ENCODE data around the gene ITK.

The ITK gene

DNA sequence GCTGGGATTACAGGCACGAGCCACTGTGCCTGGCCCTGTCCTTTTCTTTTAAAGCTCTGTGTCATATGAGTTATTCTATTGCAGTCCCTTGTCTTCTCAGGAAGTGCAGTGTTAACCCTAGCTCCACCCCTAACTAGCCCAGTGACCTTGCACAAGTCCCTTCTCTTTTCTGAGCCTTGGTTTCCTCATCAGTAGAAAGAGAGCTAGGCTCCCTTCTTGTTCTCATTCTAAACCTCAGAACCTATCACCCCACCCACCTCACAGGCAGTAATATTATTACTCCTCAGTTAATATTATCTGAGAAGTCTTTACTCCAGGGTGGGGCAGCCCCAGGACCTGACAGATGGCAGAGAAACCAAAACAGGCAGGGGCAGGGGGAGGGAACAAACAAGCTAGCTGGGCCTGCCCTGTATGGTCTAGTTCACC, 92.5 kb downstream of the ITK start:
- H3K4me1 ChIP-seq (ENCODE audit: control insufficient read depth in 1 of 2, insufficient read depth in 2 of 2, low read length in 2 of 2), result no peaks in the 10 kb centered on the region
- no peaks in the 10 kb centered on the region for H3K9me3 ChIP-seq (ENCODE audit: control insufficient read depth in 1 of 2, low read length in 2 of 2)
- H3K4me3 ChIP-seq (ENCODE audit: low read depth in 1 of 2, low read length in 2 of 2), result no peak overlapping the region
- no peaks in the 10 kb centered on the region for H3K36me3 ChIP-seq (ENCODE audit: control insufficient read depth in 1 of 2, insufficient read depth in 2 of 2, low read length in 2 of 2)
- no peaks in the 10 kb centered on the region for H3K27me3 ChIP-seq (ENCODE audit: low read depth, low read length)
- H3K27ac ChIP-seq (ENCODE audit: low read length), result no peak overlapping the region

GRCh38 chr5:157275403-157275802, 94.8 kb downstream of the ITK start:
- no peaks in the 10 kb centered on the region for H3K36me3 ChIP-seq (ENCODE audit: control insufficient read depth in 1 of 2, insufficient read depth in 2 of 2, low read length in 2 of 2)
- no peak overlapping the region for H3K27ac ChIP-seq (ENCODE audit: low read length)
- no peaks in the 10 kb centered on the region for H3K9me3 ChIP-seq (ENCODE audit: control insufficient read depth in 1 of 2, low read length in 2 of 2)
- H3K4me3 ChIP-seq (ENCODE audit: low read depth in 1 of 2, low read length in 2 of 2), result no peak overlapping the region
- H3K4me1 ChIP-seq (ENCODE audit: control insufficient read depth in 1 of 2, insufficient read depth in 2 of 2, low read length in 2 of 2), result no peaks in the 10 kb centered on the region
- no peaks in the 10 kb centered on the region for H3K27me3 ChIP-seq (ENCODE audit: low read depth, low read length)

DNA sequence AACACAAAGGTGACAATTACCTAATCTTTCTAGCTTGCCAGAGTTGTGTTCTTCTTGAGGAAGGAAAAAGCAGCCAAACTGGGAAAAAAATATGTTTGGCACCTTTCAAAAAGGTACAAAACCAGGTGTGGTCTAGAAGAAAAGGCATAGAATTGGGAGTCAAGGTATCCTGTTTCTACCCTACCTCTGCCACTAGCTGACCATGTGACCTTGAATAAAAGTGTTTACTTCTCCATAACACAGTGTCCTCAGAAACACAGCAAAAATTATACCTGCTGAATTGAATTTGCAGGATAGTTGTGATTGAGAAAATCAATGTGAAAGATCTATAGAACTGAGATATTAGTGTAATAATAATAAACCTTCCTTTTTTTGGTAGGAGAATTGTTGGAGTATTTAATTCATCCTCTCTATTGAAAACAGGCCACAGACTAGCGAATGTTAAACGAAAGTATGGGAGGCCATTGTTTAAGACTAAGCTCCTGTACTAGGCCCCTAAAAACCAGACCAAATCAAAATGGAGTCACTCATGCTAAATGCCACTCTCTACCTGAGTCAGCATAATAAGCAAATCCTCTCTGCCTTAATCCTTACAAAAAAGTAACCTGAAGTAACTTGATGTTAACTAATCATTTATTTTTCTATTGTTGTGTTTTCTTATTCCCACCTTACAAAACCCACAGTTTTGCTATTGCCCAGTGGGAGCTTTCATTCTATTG, 97.8 kb downstream of the ITK start:
- H3K9me3 ChIP-seq (ENCODE audit: control insufficient read depth in 1 of 2, low read length in 2 of 2), result no peaks in the 10 kb centered on the region
- no peak overlapping the region for H3K27ac ChIP-seq (ENCODE audit: low read length)
- no peaks in the 10 kb centered on the region for H3K4me1 ChIP-seq (ENCODE audit: control insufficient read depth in 1 of 2, insufficient read depth in 2 of 2, low read length in 2 of 2)
- H3K27me3 ChIP-seq (ENCODE audit: low read depth, low read length), result no peaks in the 10 kb centered on the region
- H3K36me3 ChIP-seq (ENCODE audit: control insufficient read depth in 1 of 2, insufficient read depth in 2 of 2, low read length in 2 of 2), result no peaks in the 10 kb centered on the region
- no peak overlapping the region for H3K4me3 ChIP-seq (ENCODE audit: low read depth in 1 of 2, low read length in 2 of 2)

DNA sequence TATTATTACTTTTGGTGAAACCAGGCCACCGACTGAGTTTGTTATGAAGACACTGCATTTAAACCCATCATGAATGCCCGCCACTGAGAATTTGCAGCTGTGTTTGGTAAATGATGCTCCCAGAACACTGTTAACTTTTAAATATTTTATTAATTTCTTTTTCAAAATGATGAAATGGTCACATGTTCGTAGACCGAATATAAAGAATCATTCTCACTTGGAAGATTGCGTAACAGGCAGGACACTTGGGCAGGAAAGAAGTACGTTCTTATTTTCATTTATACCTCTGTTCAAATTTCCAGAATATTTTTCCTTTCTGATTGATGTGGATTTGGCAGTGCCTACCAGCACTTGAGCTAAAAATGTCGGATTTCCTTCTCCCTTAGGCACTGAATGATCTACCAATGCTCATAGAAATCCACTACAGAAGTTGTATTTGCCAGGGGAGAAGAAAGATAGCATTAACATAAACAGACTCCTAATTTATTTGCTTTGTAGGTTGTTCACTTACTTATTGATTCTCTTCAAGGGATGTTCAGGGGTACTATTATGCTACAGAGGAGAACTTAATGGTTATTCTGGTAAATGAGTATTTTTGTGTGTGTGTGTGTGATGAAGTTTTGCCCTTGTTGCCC, 99.1 kb downstream of the ITK start:
- Histone ChIP-seq H3K4me1 (ENCODE audit: control insufficient read depth in 1 of 2, insufficient read depth in 2 of 2, low read length in 2 of 2) (no peaks in the 10 kb centered on the region), H3K9me3 (ENCODE audit: control insufficient read depth in 1 of 2, low read length in 2 of 2) (no peaks in the 10 kb centered on the region), H3K4me3 (ENCODE audit: low read depth in 1 of 2, low read length in 2 of 2) (no peak overlapping the region), H3K27me3 (ENCODE audit: low read depth, low read length) (no peaks in the 10 kb centered on the region), H3K36me3 (ENCODE audit: control insufficient read depth in 1 of 2, insufficient read depth in 2 of 2, low read length in 2 of 2) (no peaks in the 10 kb centered on the region), H3K27ac (ENCODE audit: low read length) (no peak overlapping the region)

DNA sequence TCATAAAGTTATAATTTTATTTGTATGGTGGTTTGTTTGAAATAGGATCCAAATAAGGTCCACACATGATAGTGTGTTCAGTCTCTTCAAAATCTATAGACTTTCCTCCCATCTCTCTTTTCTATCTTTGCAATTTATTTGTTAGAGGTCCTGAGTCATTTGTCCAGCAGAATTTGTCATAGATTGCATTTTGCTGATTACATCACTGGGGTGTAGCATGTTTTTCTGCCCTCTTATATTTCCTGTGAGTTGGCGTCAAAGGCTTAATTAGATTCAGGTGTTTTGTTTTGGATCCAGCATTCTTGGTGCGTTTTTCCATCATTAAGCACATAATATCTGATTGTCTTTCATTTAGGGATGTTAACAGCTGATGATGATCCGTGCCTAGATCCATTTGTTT, 100.3 kb downstream of the ITK start:
- Histone ChIP-seq H3K4me3 (ENCODE audit: low read depth in 1 of 2, low read length in 2 of 2) (no peak overlapping the region), H3K36me3 (ENCODE audit: control insufficient read depth in 1 of 2, insufficient read depth in 2 of 2, low read length in 2 of 2) (no peaks in the 10 kb centered on the region), H3K27ac (ENCODE audit: low read length) (no peak overlapping the region), H3K27me3 (ENCODE audit: low read depth, low read length) (no peaks in the 10 kb centered on the region), H3K4me1 (ENCODE audit: control insufficient read depth in 1 of 2, insufficient read depth in 2 of 2, low read length in 2 of 2) (no peaks in the 10 kb centered on the region), H3K9me3 (ENCODE audit: control insufficient read depth in 1 of 2, low read length in 2 of 2) (no peaks in the 10 kb centered on the region)

DNA sequence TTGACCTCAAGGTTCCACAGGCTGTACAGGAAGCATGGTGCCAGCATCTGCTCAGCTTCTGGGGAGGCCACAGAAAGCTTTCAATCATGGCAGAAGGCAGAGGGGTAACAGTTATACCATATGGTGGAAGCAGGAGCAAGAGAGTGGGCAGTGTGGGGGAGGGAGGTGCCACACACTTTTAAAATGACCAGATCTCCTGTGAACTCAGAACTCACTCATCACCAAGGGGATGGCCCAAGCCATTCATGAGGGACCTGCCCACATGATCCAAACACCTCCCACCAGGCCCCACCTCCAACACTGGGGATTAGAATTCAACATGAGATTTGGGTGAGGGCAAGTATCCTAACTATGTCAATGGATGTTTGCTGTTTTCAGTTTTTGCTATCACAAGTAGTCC, 101.5 kb downstream of the ITK start:
- Histone ChIP-seq H3K9me3 (ENCODE audit: control insufficient read depth in 1 of 2, low read length in 2 of 2) (no peaks in the 10 kb centered on the region), H3K27me3 (ENCODE audit: low read depth, low read length) (no peaks in the 10 kb centered on the region), H3K4me1 (ENCODE audit: control insufficient read depth in 1 of 2, insufficient read depth in 2 of 2, low read length in 2 of 2) (no peaks in the 10 kb centered on the region), H3K4me3 (ENCODE audit: low read depth in 1 of 2, low read length in 2 of 2) (no peak overlapping the region), H3K27ac (ENCODE audit: low read length) (no peak overlapping the region), H3K36me3 (ENCODE audit: control insufficient read depth in 1 of 2, insufficient read depth in 2 of 2, low read length in 2 of 2) (no peaks in the 10 kb centered on the region)

DNA sequence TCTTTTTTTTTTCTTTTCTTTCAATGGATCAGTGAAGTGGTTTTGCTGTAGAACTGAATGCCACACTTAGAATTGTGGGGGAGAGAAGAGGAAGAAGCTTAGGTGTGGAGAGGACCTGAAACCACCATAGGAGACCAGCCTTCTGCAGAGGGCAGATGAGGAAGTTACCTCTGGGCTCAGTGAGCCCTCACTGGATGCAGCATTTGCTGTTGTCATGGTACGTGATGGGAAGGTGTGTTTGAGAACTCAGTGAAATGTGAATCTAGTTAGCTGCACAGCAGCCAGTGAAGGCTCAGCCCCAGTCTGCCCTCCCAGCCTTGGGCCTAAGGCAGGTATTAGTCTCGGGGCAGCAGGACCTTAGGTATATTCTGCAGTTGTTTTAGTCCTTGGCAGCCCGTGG, 102.8 kb downstream of the ITK start:
- H3K27ac ChIP-seq (ENCODE audit: low read length), result no peak overlapping the region
- H3K4me3 ChIP-seq (ENCODE audit: low read depth in 1 of 2, low read length in 2 of 2), result no peak overlapping the region
- H3K9me3 ChIP-seq (ENCODE audit: control insufficient read depth in 1 of 2, low read length in 2 of 2), result no peaks in the 10 kb centered on the region
- no peaks in the 10 kb centered on the region for H3K36me3 ChIP-seq (ENCODE audit: control insufficient read depth in 1 of 2, insufficient read depth in 2 of 2, low read length in 2 of 2)
- H3K4me1 ChIP-seq (ENCODE audit: control insufficient read depth in 1 of 2, insufficient read depth in 2 of 2, low read length in 2 of 2), result no peaks in the 10 kb centered on the region
- H3K27me3 ChIP-seq (ENCODE audit: low read depth, low read length), result no peaks in the 10 kb centered on the region

DNA sequence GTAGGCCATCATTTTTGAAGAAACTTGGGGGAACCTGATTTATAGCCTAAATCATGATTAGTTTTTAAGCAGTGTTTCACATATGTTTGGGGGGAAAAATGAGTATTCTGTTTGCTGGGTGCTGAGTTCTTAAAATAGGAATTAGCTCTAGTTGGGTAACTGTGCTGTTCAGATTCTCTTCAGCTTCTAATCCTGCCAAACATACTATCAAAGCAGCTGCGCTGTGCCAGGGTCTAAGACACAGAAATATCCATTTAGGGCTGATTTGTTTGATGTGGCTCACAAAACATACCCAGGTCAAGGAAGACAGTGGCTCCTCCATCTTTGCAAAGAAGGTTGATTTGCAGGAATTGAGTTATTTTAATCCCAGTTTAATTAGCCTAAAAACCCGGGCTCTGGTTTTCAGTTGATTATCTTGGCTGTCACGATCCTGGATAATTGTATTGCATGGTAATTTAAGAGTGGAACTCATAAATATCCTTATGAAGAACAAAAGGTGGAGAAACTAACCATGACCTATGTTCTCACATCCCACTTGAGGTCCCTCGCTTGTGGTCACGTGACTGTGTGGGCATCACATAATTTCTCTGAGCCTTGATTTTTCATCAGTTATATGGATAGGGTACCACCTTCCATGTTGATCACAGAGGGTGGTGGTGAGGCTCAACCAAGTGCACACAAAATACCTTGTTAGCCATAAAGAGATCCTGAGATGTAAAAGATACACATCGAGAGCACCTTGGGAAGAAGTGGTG, 104.0 kb downstream of the ITK start:
- H3K27ac ChIP-seq (ENCODE audit: low read length), result no peak overlapping the region
- no peak overlapping the region for H3K4me3 ChIP-seq (ENCODE audit: low read depth in 1 of 2, low read length in 2 of 2)

GRCh38 chr5:157285310-157286035, 104.8 kb downstream of the ITK start:
- H3K27ac ChIP-seq (ENCODE audit: low read length), result no peak overlapping the region
- H3K36me3 ChIP-seq (ENCODE audit: control insufficient read depth in 1 of 2, insufficient read depth in 2 of 2, low read length in 2 of 2), result no peaks in the 10 kb centered on the region
- H3K9me3 ChIP-seq (ENCODE audit: control insufficient read depth in 1 of 2, low read length in 2 of 2), result no peaks in the 10 kb centered on the region
- H3K4me1 ChIP-seq (ENCODE audit: control insufficient read depth in 1 of 2, insufficient read depth in 2 of 2, low read length in 2 of 2), result no peaks in the 10 kb centered on the region
- no peaks in the 10 kb centered on the region for H3K27me3 ChIP-seq (ENCODE audit: low read depth, low read length)
- no peak overlapping the region for H3K4me3 ChIP-seq (ENCODE audit: low read depth in 1 of 2, low read length in 2 of 2)

More for the DNA sequence above, 104.0 kb downstream of the ITK start:
- no peaks in the 10 kb centered on the region for H3K9me3 ChIP-seq (ENCODE audit: control insufficient read depth in 1 of 2, low read length in 2 of 2)
- no peaks in the 10 kb centered on the region for H3K27me3 ChIP-seq (ENCODE audit: low read depth, low read length)
- no peaks in the 10 kb centered on the region for H3K4me1 ChIP-seq (ENCODE audit: control insufficient read depth in 1 of 2, insufficient read depth in 2 of 2, low read length in 2 of 2)
- H3K36me3 ChIP-seq (ENCODE audit: control insufficient read depth in 1 of 2, insufficient read depth in 2 of 2, low read length in 2 of 2), result no peaks in the 10 kb centered on the region

DNA sequence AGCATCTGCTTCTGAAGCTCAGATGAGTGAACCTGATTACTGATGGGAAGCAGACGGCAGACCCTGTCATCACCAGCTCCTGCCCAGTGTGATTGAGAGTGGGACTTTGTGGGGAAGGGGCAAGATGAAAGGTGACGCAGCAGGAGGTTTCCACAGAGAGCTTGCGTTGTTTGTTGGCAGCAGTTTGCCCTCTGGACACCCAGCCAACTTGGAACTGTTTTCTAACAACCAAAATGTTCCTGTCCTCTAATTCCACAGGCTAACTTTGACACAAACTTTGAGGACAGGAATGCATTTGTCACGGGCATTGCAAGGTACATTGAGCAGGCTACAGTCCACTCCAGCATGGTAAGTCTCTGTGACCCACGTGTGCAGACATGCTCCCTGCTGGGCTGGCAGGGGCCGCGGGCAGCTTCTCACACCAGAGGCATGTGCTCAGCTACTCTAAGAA, 106.1 kb downstream of the ITK start:
- Histone ChIP-seq H3K9me3 (ENCODE audit: control insufficient read depth in 1 of 2, low read length in 2 of 2) (no peaks in the 10 kb centered on the region), H3K36me3 (ENCODE audit: control insufficient read depth in 1 of 2, insufficient read depth in 2 of 2, low read length in 2 of 2) (no peaks in the 10 kb centered on the region), H3K27ac (ENCODE audit: low read length) (no peak overlapping the region), H3K4me1 (ENCODE audit: control insufficient read depth in 1 of 2, insufficient read depth in 2 of 2, low read length in 2 of 2) (no peaks in the 10 kb centered on the region), H3K4me3 (ENCODE audit: low read depth in 1 of 2, low read length in 2 of 2) (no peak overlapping the region), H3K27me3 (ENCODE audit: low read depth, low read length) (no peaks in the 10 kb centered on the region)

All from muscle layer of duodenum (tissue), 2 donors.